ENCODE results near the gene ZNF485.

DNA sequence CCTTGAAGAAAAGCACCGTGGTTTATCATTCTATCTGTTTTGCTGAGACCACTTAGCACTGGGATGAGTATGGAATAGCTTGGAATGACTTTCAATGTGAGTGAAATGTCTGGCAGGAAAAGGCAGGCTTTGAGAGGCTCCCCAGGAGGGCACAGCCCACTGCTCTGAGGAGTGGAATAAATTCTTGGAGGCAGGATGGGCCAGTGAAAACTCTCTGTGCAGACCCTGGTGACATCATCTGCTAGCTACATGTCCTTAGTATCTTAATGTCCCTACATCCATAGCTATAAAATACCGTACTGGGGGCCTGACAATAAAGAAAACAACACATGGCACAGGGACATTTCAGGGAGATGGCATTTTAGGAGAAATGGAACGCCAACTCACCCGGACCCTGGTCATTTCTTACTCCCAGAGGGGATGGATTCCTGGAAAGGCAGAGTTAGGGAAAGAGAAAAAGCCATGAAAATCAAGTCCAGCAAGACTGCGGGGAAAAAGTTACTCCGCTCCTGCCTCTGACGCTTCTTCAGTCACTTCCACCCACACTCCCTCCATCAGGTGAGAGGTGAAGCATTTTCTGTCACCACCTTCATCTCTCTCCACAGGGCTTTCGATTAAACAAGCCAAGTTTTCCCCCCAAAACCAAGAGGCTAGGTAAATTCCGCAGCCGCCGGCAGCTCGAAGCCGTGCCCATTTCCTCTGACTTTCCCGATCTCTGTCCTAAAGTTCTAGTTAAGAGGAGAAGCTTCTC, 32.8 kb upstream of the ZNF485 start:
- no peak for TF ChIP-seq EZH2 (IDR thresholded peaks at IDR 0.05; ENCODE audit: borderline replicate concordance, low read depth, low read length, poor library complexity, severe bottlenecking)
- TF ChIP-seq, protein P1, sequence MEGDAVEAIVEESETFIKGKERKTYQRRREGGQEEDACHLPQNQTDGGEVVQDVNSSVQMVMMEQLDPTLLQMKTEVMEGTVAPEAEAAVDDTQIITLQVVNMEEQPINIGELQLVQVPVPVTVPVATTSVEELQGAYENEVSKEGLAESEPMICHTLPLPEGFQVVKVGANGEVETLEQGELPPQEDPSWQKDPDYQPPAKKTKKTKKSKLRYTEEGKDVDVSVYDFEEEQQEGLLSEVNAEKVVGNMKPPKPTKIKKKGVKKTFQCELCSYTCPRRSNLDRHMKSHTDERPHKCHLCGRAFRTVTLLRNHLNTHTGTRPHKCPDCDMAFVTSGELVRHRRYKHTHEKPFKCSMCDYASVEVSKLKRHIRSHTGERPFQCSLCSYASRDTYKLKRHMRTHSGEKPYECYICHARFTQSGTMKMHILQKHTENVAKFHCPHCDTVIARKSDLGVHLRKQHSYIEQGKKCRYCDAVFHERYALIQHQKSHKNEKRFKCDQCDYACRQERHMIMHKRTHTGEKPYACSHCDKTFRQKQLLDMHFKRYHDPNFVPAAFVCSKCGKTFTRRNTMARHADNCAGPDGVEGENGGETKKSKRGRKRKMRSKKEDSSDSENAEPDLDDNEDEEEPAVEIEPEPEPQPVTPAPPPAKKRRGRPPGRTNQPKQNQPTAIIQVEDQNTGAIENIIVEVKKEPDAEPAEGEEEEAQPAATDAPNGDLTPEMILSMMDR (conservative IDR thresholded peaks at IDR 0.05; ENCODE audit: low read depth, low read length): no peak

All from A673 (cell line).